Lower leg skin (tissue), 3 donors: Measurements from ENCODE around the gene SLC27A2.

Source experiments
- POLR2A ChIP-seq, 2 donors: fragments of 450-650 bp; IDR thresholded peaks; one replicate each; pipeline ENCODE4 v1.6.1; 2016 to 2017; ENCODE audit warnings: antibody characterized with exemption in 2 of 2, mild to moderate bottlenecking in 1 of 2, moderate library complexity in 1 of 2
- TF ChIP-seq, protein P1 (sequence below), 3 donors: fragments of 450-650 bp; IDR thresholded peaks; one replicate each; pipeline ENCODE4 v1.5.1; 2016; ENCODE audit warnings: antibody characterized with exemption in 3 of 3, mild to moderate bottlenecking in 3 of 3, moderate library complexity in 2 of 3

DNA sequence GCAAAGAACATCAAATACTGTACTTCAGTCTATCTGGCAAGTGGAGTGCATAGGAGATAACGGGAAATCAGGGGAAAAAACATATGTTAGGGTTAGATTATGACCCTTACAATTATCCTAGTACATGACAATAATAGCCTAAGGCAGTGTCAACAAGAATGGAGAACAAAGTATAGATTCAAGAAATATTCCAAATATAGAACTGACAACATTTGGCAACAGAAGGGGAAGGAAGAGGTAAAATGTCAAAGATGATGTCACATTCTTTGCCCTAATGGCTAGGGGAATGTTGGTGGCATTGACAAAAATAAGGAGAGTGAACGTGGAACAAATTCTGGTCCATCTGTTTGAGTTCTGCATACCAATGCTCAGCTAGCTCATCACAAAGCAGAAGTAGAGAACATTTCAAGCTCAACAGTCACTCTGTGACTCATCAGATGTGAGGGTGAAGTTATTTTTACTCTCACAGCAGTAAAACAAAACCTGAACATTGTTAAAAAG is 47.4 kb upstream of the SLC27A2 start:
- TF ChIP-seq, protein P1, sequence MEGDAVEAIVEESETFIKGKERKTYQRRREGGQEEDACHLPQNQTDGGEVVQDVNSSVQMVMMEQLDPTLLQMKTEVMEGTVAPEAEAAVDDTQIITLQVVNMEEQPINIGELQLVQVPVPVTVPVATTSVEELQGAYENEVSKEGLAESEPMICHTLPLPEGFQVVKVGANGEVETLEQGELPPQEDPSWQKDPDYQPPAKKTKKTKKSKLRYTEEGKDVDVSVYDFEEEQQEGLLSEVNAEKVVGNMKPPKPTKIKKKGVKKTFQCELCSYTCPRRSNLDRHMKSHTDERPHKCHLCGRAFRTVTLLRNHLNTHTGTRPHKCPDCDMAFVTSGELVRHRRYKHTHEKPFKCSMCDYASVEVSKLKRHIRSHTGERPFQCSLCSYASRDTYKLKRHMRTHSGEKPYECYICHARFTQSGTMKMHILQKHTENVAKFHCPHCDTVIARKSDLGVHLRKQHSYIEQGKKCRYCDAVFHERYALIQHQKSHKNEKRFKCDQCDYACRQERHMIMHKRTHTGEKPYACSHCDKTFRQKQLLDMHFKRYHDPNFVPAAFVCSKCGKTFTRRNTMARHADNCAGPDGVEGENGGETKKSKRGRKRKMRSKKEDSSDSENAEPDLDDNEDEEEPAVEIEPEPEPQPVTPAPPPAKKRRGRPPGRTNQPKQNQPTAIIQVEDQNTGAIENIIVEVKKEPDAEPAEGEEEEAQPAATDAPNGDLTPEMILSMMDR (IDR thresholded peaks at IDR 0.05): no peak
- TF ChIP-seq POLR2A (IDR thresholded peaks at IDR 0.05): no peak
